Head of caudate nucleus (tissue), 42 donors: ENCODE measurements around the gene ACADM.
A peak's percentile ranks its signal among the peaks of the same experiment; 100 is the strongest.
"Not testable (repeated sequence)": the region's sequence is repeated elsewhere in the genome, so short reads cannot be mapped to it uniquely, and the experiment has no call there.

Experiments
- DNase-seq, 42 donors: peaks; one replicate each; pipeline versions ENCODE4 v3.0.0 to v3.0.0-alpha.2; 2020 to 2021; ENCODE audit warnings: mixed read lengths in 7 of 42
- intact Hi-C: fragments of 100-400 bp; cut with DNase I; formaldehyde crosslinking; loops from one replicate; pipeline ENCODE4 v1.15.0; 2022

The ACADM gene

GRCh38 chr1:75731881-75732280, 7.4 kb downstream of the ACADM start:
- intact Hi-C loops = no loop called here
- DNase-seq = no peak

GRCh38 chr1:75732703-75733102, 8.2 kb downstream of the ACADM start:
- DNase-seq = no peak
- intact Hi-C loops = no loop called here

GRCh38 chr1:75733661-75734060, 9.2 kb downstream of the ACADM start:
- intact Hi-C loops = no loop called here
- no peak for DNase-seq

- DNase-seq = no peak
- intact Hi-C loops = no loop called here
These were observed 11.5 kb downstream of the ACADM start for GRCh38 chr1:75736016-75736415.

GRCh38 chr1:75742047-75742625, 17.6 kb downstream of the ACADM start:
- intact Hi-C loops = no loop called here
- no peak for DNase-seq

- intact Hi-C loops = no loop called here
- no peak for DNase-seq
These were observed 20.8 kb downstream of the ACADM start for GRCh38 chr1:75745276-75745675.

- intact Hi-C loops, DNase-seq: not testable (repeated sequence)
These were observed 32.7 kb downstream of the ACADM start for GRCh38 chr1:75757210-75757609.

GRCh38 chr1:75758543-75758942, 34.0 kb downstream of the ACADM start:
- intact Hi-C loops, DNase-seq: not testable (repeated sequence)

GRCh38 chr1:75764057-75764655, 39.6 kb downstream of the ACADM start:
- intact Hi-C loops = no loop called here
- DNase-seq = no peak

- intact Hi-C loops = no loop called here
- no peak for DNase-seq
These were observed 41.3 kb downstream of the ACADM start for GRCh38 chr1:75765697-75766355.

- intact Hi-C loops = no loop called here
- no peak for DNase-seq
These were observed 43.5 kb downstream of the ACADM start for GRCh38 chr1:75768016-75768415.

- no peak for DNase-seq
- intact Hi-C loops = no loop called here
These were observed 46.3 kb downstream of the ACADM start for GRCh38 chr1:75770761-75771160.

- intact Hi-C loops = no loop called here
- no peak for DNase-seq
These were observed 47.5 kb downstream of the ACADM start for GRCh38 chr1:75771978-75772377.

- DNase-seq, intact Hi-C loops: not testable (repeated sequence)
These were observed 53.3 kb downstream of the ACADM start for GRCh38 chr1:75777812-75778211.

GRCh38 chr1:75778694-75779093, 54.2 kb downstream of the ACADM start:
- intact Hi-C loops, DNase-seq: not testable (repeated sequence)

- DNase-seq, intact Hi-C loops: not testable (repeated sequence)
These were observed 55.7 kb downstream of the ACADM start for GRCh38 chr1:75780183-75780582.

- DNase-seq, intact Hi-C loops: not testable (repeated sequence)
These were observed 59.4 kb downstream of the ACADM start for GRCh38 chr1:75783920-75784319.

- no peak for DNase-seq
- intact Hi-C loops = no loop called here
These were observed 60.9 kb downstream of the ACADM start for GRCh38 chr1:75785320-75785982.

GRCh38 chr1:75785983-75786853, 61.7 kb downstream of the ACADM start, which contains the start of gene RABGGTB:
RABGGTB (plus strand) TSS chr1:75786256; CDS start chr1:75786272, 16 bp downstream.
- DNase-seq = peak; percentile 91 to 98 (median 95)
- intact Hi-C loops = loop anchor here (2.0 kb wide), 1 partner anchor 61 kb away; the partner anchor contains the start of gene ACADM
